GM13977 (cell line): Measurements from ENCODE around the gene MACROD2.

ENCODE experiments used
- DNase-seq: peaks from one replicate; pipeline ENCODE4 v3.0.0; 2012; ENCODE audit warnings: low spot score
- CTCF ChIP-seq: IDR thresholded peaks from 2 replicates; pipeline ENCODE4 v1.5.1; 2012; ENCODE audit warnings: mild to moderate bottlenecking, control low read depth; ENCODE audit not compliant: insufficient read depth; ENCODE audit errors: extremely low read depth, missing control alignments
- in situ Hi-C: fragments of 300-500 bp; cut with MboI; formaldehyde crosslinking; loops from one replicate; pipeline ENCODE4 v1.12.0; 2022; ENCODE audit warnings: low sequenced_read_pairs, low pct_unique_long_range_greater_than_20kb, mixed read lengths, inconsistent platforms; ENCODE audit not compliant: unreplicated experiment

MACROD2 gene

DNA sequence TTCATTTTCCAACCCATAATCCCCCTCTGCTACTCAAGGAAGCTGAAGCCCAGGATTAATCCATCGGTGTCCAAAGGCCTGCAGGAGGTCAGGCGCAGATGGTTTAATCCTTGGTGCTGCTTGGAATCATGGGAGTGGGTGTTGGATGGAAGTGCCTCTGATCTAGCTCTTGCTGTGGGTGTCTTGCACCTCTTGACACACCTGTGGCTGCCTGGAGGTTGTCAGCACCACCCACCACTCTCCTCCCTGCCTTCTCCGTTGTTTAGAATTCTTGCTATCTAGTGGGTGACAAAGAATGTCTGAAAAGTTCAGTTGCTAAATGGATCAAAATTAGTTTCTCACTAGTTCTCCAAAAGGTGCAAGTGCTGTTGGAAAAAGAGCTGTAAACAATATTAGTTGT is 1416.5 kb downstream of the MACROD2 start:
- TF ChIP-seq CTCF: no peak
- in situ Hi-C loops: no loop called here
- DNase-seq: no peak

DNA sequence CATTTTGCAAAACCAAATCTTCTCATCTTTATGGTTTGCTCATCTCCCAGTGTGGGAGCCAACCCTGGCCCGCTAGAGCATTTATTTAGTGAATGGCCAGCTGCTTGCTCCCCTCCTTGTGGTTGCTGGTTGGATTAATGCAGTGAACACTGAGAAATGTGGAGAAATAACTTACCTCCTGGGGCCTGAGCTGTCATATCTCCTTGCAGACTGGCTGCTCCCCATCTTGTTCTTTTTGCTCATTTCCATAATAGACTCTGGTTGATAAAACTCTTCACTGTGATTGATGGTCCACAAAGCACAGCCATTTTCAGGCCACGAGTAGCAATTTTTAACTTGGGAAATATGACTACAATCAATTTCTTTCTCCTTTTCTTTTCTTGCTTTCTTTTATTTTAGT is 1420.6 kb downstream of the MACROD2 start:
- in situ Hi-C loops: no loop called here
- no peak for TF ChIP-seq CTCF
- DNase-seq: no peak

DNA sequence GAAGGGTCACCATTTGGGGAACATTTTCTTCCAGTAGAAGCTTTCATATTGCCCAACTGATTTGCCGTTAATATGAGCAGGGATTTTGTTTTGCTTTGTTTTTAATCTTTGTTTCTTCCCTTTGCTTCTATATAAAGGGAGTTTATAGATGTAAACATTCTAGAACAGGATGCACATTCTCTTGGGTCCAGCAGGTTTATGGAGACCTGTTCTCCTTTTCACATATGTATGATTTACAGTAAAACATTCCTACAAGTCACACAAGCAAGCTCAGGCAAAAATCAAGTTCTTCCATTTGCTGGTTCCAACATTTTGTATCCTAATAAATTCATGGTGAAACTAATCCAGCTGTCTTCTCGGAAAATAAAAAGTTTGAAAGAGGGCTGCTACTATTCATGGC is 1424.5 kb downstream of the MACROD2 start:
- no peak for TF ChIP-seq CTCF
- in situ Hi-C loops: no loop called here
- no peak for DNase-seq

- no peak for DNase-seq
- in situ Hi-C loops: no loop called here
These were observed 1427.7 kb downstream of the MACROD2 start for GRCh38 chr20:15422966-15423365.

GRCh38 chr20:15439551-15439950 is 1444.2 kb downstream of the MACROD2 start:
- DNase-seq: no peak
- in situ Hi-C loops: no loop called here
- TF ChIP-seq CTCF: no peak

More at GRCh38 chr20:15422966-15423365, 1427.7 kb downstream of the MACROD2 start:
- no peak for TF ChIP-seq CTCF

- no peak for DNase-seq
- no peak for TF ChIP-seq CTCF
- in situ Hi-C loops: no loop called here
These were observed 1444.9 kb downstream of the MACROD2 start for GRCh38 chr20:15440049-15440820.
